OCI-LY7 (cell line): ENCODE results near the gene CDH23. TPM values are rescaled to one million over a fixed set of nuclear protein-coding genes. Genes with fewer than 3 reads are reported as not detected.

Experiments
- BruUV-seq: library from RNA; stranded (reverse); fragments of 400-500 nt; replicated peaks from 2 replicates; lab custom pipeline; 2021; lab: Mats Ljungman, UMichigan
- CTCF ChIA-PET: fragments of 300-600 bp; sonication (Branson Sonifier 250); formaldehyde crosslinking; loops from one replicate; lab custom pipeline; 2022; ENCODE audit warnings: antibody characterized with exemption; ENCODE audit not compliant: unreplicated experiment; lab: Charles Lee
- POLR2A ChIA-PET: fragments of 300-600 bp; sonication (Branson Sonifier 250); formaldehyde crosslinking; loops from one replicate; lab custom pipeline; 2022; ENCODE audit warnings: antibody characterized with exemption; lab: Charles Lee
- DNase-seq: peaks from one replicate; pipeline ENCODE4 v3.0.0-alpha.2; 2015; ENCODE audit warnings: low spot score
- H2AFZ ChIP-seq: fragments of 200-600 bp; sonication (generic), shearing (Covaris generic); 2 replicates; pipeline ENCODE4 v1.6.1; 2014; ENCODE audit warnings: mild to moderate bottlenecking, antibody characterized with exemption, low read length, moderate library complexity
- H3K27ac ChIP-seq: fragments of 200-600 bp; sonication (generic); 2 replicates; pipeline ENCODE4 v1.5.1; 2014; ENCODE audit warnings: mixed run types, low read depth, mild to moderate bottlenecking, moderate library complexity, low read length, inconsistent platforms; ENCODE audit not compliant: poor library complexity, severe bottlenecking
- H3K36me3 ChIP-seq: fragments of 200-600 bp; sonication (generic); 2 replicates; pipeline ENCODE4 v1.6.1; 2014; ENCODE audit warnings: mild to moderate bottlenecking, antibody characterized with exemption, low read length, moderate library complexity, mixed read lengths; ENCODE audit not compliant: insufficient read depth
- H3K4me1 ChIP-seq: fragments of 200-600 bp; sonication (generic); 2 replicates; pipeline ENCODE4 v1.5.1; 2014; ENCODE audit warnings: mild to moderate bottlenecking, low read length; ENCODE audit not compliant: insufficient read depth, poor library complexity, severe bottlenecking
- H3K4me2 ChIP-seq: fragments of 200-600 bp; sonication (generic); 2 replicates; pipeline ENCODE4 v1.6.1; 2014; ENCODE audit warnings: mild to moderate bottlenecking, low read length
- H3K4me3 ChIP-seq: fragments of 200-600 bp; sonication (generic); 2 replicates; pipeline ENCODE4 v1.5.1; 2014; ENCODE audit warnings: mild to moderate bottlenecking, low read depth, low read length; ENCODE audit not compliant: poor library complexity, severe bottlenecking
- H3K79me2 ChIP-seq: fragments of 200-600 bp; sonication (generic); 2 replicates; pipeline ENCODE4 v1.6.1; 2016; ENCODE audit warnings: low read depth, mild to moderate bottlenecking, low read length, moderate library complexity, mixed read lengths; ENCODE audit not compliant: insufficient read depth
- H3K9me2 ChIP-seq: fragments of 200-600 bp; sonication (generic); 2 replicates; pipeline ENCODE4 v1.6.1; 2016; ENCODE audit warnings: mild to moderate bottlenecking, low read length, mixed read lengths; ENCODE audit not compliant: insufficient read depth
- H3K9me3 ChIP-seq: fragments of 200-600 bp; sonication (generic); 2 replicates; pipeline ENCODE4 v1.6.1; 2014; ENCODE audit warnings: mild to moderate bottlenecking, mixed run types, low read length, mixed read lengths
- H4K20me1 ChIP-seq: fragments of 200-600 bp; sonication (generic); 2 replicates; pipeline ENCODE4 v1.6.1; 2014; ENCODE audit warnings: mild to moderate bottlenecking, antibody characterized with exemption, low read length, moderate library complexity, mixed read lengths; ENCODE audit not compliant: insufficient read depth
- EZH2phosphoT487 ChIP-seq: fragments of 200-600 bp; sonication (generic); IDR thresholded peaks from 2 replicates; pipeline ENCODE4 v1.6.1; 2018; ENCODE audit warnings: low read depth, borderline replicate concordance, mild to moderate bottlenecking, mixed run types, antibody characterized with exemption, low read length, moderate library complexity, mixed read lengths
- intact Hi-C: fragments of 100-400 bp; cut with micrococcal nuclease; formaldehyde crosslinking; loops from one replicate; pipeline ENCODE4 v1.10.0; 2022; ENCODE audit not compliant: unreplicated experiment
- total RNA-seq, 2 experiments: library from RNA; depleted of rRNA in 1 of 2; stranded (reverse); fragments of >200 nt in 1 of 2; shearing (Covaris generic) in 1 of 2; gene quantifications; 2 replicates each; pipeline ENCODE4 v1.2.3, GENCODE V29; 2014 to 2022
- TF ChIP-seq, protein P1 (sequence below): fragments of 200-600 bp; sonication (generic); conservative IDR thresholded peaks from 2 replicates; pipeline ENCODE4 v1.5.1; 2014; ENCODE audit warnings: mild to moderate bottlenecking, antibody characterized with exemption, low read length, moderate library complexity, mixed read lengths

Gene CDH23
- total RNA-seq, 2 experiments from 2014 or later, result 0.92 to 9.9 TPM

DNA sequence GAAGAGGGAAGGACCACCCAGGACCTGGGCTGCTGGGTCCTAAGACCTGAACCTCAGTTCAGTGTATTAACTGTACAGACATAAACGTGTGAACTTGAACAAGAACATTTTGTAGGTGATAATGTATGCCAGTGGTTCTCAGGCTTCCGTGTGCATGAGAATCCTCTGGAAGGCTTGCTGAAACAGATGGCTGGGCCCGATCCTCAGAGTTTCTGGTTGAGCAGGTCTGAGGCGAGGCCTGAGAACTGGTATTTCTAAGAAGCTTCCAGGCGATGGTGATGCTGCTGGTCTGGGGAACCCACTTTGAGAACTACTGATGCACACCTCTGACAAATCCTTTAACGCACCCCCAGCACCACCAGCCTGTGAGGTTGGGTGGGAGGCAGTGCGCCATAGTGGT lies 70.4 kb downstream of the CDH23 start:
- H3K4me1 ChIP-seq, result no peaks in the 10 kb centered on the region
- ChIA-PET CTCF (no interaction called here), POLR2A (no interaction called here)
- H3K9me3 ChIP-seq, result no peaks in the 10 kb centered on the region
- no peak overlapping the region for H3K27ac ChIP-seq
- H4K20me1 ChIP-seq, result no peaks in the 10 kb centered on the region
- no peak for TF ChIP-seq EZH2phosphoT487
- TF ChIP-seq, protein P1, sequence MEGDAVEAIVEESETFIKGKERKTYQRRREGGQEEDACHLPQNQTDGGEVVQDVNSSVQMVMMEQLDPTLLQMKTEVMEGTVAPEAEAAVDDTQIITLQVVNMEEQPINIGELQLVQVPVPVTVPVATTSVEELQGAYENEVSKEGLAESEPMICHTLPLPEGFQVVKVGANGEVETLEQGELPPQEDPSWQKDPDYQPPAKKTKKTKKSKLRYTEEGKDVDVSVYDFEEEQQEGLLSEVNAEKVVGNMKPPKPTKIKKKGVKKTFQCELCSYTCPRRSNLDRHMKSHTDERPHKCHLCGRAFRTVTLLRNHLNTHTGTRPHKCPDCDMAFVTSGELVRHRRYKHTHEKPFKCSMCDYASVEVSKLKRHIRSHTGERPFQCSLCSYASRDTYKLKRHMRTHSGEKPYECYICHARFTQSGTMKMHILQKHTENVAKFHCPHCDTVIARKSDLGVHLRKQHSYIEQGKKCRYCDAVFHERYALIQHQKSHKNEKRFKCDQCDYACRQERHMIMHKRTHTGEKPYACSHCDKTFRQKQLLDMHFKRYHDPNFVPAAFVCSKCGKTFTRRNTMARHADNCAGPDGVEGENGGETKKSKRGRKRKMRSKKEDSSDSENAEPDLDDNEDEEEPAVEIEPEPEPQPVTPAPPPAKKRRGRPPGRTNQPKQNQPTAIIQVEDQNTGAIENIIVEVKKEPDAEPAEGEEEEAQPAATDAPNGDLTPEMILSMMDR, result no peak
- H3K4me3 ChIP-seq, result no peak overlapping the region
- intact Hi-C loops, result no loop called here
- H2AFZ ChIP-seq, result no peak overlapping the region
- H3K79me2 ChIP-seq, result no peaks in the 10 kb centered on the region
- DNase-seq, result no peak
- no peak overlapping the region for H3K4me2 ChIP-seq
- no peaks in the 10 kb centered on the region for H3K36me3 ChIP-seq
- H3K9me2 ChIP-seq, result no peaks in the 10 kb centered on the region
- BruUV-seq, result no TSS peak

DNA sequence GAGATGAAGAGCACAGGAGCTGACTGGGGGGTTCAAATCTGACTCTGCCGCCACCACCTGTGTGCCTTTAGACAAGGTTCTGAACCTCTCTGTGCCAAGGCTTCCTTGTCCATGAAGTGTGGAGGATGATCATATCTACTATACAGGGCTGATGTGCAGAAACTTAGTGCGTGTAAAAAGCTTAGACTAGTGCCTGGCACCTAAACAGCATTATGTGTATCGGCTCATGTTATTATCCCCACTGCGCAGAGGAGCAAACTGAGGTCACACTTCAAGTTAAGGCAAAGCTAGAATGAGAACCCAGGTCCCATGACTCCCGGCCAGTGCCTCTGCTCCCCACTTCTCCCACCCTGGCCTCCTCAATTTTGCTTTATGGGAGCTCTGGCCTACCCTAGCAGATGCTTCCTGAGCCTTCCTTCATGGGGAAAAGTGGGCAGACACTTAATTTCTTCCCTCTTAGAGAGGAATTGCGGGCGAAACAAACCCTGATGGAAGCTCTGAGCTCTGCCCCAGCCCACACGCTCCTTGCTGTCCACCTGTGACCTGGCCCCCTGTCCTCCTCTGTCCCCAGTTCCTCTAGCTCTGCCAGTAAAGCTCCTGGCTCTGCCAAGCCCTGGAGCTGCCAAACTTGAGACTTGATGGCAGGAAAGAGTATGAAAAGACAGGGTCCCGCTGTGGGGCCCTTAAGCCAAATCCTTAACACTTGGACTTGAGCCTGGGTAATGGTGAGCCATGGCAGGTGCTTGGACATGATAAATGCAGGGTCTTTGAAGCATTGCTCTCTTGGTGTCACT lies 71.0 kb downstream of the CDH23 start:
- DNase-seq, result no peak
- H3K4me2 ChIP-seq, result no peak overlapping the region
- H3K9me3 ChIP-seq, result no peaks in the 10 kb centered on the region
- no TSS peak for BruUV-seq
- intact Hi-C loops, result no loop called here
- H3K4me3 ChIP-seq, result no peak overlapping the region
- no peak overlapping the region for H3K27ac ChIP-seq
- CTCF ChIA-PET, result no interaction called here
- no peaks in the 10 kb centered on the region for H3K4me1 ChIP-seq
- H3K79me2 ChIP-seq, result no peaks in the 10 kb centered on the region
- no peak for TF ChIP-seq EZH2phosphoT487
- TF ChIP-seq, protein P1, result no peak
- no peaks in the 10 kb centered on the region for H3K36me3 ChIP-seq
- no peak overlapping the region for H2AFZ ChIP-seq
- POLR2A ChIA-PET, result no interaction called here
- H4K20me1 ChIP-seq, result no peaks in the 10 kb centered on the region
- no peaks in the 10 kb centered on the region for H3K9me2 ChIP-seq

DNA sequence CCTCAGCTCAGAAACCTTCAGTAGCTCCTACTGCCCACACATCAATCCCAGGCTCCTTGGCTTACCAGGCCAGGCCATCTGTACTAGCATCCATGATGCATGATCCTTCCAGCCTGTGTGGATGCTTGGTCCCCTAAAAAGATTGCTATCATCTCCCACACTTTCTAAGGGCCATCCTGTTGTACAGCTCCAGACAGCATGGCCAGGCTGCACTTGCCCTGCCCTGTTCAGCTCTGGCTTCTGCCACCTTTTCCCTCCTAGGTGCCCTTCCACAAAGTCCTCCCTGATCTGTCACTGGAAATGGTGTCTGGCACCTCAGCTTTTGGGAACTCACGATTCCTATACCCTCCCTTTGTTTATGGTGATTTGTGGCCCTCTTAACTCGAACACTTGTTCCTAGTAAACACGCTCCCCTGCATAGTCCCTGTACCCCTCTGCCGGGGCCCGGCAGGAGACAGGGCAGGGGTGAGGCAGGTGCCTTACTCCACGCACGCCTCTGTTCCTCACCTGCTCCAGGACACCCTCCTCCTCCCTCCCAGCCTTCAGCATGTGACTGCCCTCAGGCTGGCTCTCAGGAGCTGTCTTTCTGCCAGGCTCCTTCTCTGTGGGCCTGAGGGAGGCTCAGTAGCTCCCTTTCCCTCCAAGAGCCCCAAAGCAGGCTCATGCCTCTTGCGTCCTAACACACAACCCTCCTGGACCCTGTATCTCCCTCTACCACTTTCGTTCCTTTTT lies 71.8 kb downstream of the CDH23 start:
- CTCF ChIA-PET, result no interaction called here
- no peaks in the 10 kb centered on the region for H3K79me2 ChIP-seq
- TF ChIP-seq, protein P1, result no peak
- TF ChIP-seq EZH2phosphoT487, result no peak
- POLR2A ChIA-PET, result no interaction called here
- no peak overlapping the region for H3K27ac ChIP-seq
- H3K4me1 ChIP-seq, result no peaks in the 10 kb centered on the region
- no peaks in the 10 kb centered on the region for H4K20me1 ChIP-seq
- intact Hi-C loops, result no loop called here
- no peak for DNase-seq
- H3K9me3 ChIP-seq, result no peaks in the 10 kb centered on the region
- no peak overlapping the region for H2AFZ ChIP-seq
- H3K9me2 ChIP-seq, result no peaks in the 10 kb centered on the region
- H3K36me3 ChIP-seq, result no peaks in the 10 kb centered on the region
- no peak overlapping the region for H3K4me3 ChIP-seq
- BruUV-seq, result no TSS peak
- no peak overlapping the region for H3K4me2 ChIP-seq
